ENCODE data around the gene ZNF771. TPM values are rescaled to one million over a fixed set of nuclear protein-coding genes. Genes with fewer than 3 reads are reported as not detected.
A peak's percentile ranks its signal among the peaks of the same experiment; 100 is the strongest.

Gene ZNF771
- polyA plus RNA-seq, 3 donors, result 7.7 to 11.1 (median 9.9) TPM

GRCh38 chr16:30371248-30371816 lies 36.1 kb upstream of the ZNF771 start:
- no peak for DNase-seq

GRCh38 chr16:30372038-30372712 lies 35.2 kb upstream of the ZNF771 start:
- DNase-seq, result no peak

GRCh38 chr16:30372725-30373124 lies 34.7 kb upstream of the ZNF771 start:
- DNase-seq, result no peak

GRCh38 chr16:30374538-30374937 lies 32.9 kb upstream of the ZNF771 start, which contains the start of gene MYL11:
MYL11 (plus strand) TSS chr16:30374802; CDS start chr16:30374858, 56 bp downstream.
- DNase-seq, result no peak

GRCh38 chr16:30375864-30376263 lies 31.5 kb upstream of the ZNF771 start:
- no peak for DNase-seq

- no peak for DNase-seq
These were observed 30.9 kb upstream of the ZNF771 start for GRCh38 chr16:30376461-30376902.

GRCh38 chr16:30377050-30377811 lies 30.2 kb upstream of the ZNF771 start:
- DNase-seq, result no peak

GRCh38 chr16:30377812-30378235 lies 29.6 kb upstream of the ZNF771 start:
- peak; percentile 91 for DNase-seq

- DNase-seq, result peak; percentile 98
These were observed 28.9 kb upstream of the ZNF771 start for GRCh38 chr16:30378236-30379157.

GRCh38 chr16:30379158-30379783 lies 28.1 kb upstream of the ZNF771 start:
- DNase-seq, result no peak

GRCh38 chr16:30380072-30380802 lies 27.2 kb upstream of the ZNF771 start:
- no peak for DNase-seq

- no peak for DNase-seq
These were observed 26.6 kb upstream of the ZNF771 start for GRCh38 chr16:30380803-30381208.

- no peak for DNase-seq
These were observed 25.9 kb upstream of the ZNF771 start for GRCh38 chr16:30381291-30382041.

GRCh38 chr16:30382111-30382881 lies 25.1 kb upstream of the ZNF771 start, which contains the start of gene SEPTIN1:
SEPTIN1 (minus strand) TSS chr16:30382561; CDS start chr16:30382542, 19 bp downstream.
- no peak for DNase-seq

GRCh38 chr16:30383521-30383920 lies 23.9 kb upstream of the ZNF771 start:
- DNase-seq, result no peak

- no peak for DNase-seq
These were observed 12.7 kb upstream of the ZNF771 start for GRCh38 chr16:30394592-30395154.

- peak; percentile 93 for DNase-seq
These were observed 12.0 kb upstream of the ZNF771 start, which contains the start of gene ZNF48 for GRCh38 chr16:30395155-30395991. ZNF48 (plus strand) TSS chr16:30395420; CDS start chr16:30395795, 375 bp downstream.

Measured in renal pelvis (tissue), 4 donors.